Esophagus muscularis mucosa (tissue), 3 donors: ENCODE results near the gene SLC8A1.

ENCODE experiments used
- CTCF ChIP-seq, 3 experiments: fragments of 200-600 bp in 2 of 3; fragments of 450-650 bp in 1 of 3; sonication (generic) in 2 of 3; IDR thresholded peaks; one replicate each; pipeline ENCODE4 v1.5.1; 2017 to 2019; ENCODE audit warnings: antibody characterized with exemption in 3 of 3, mild to moderate bottlenecking in 2 of 3, moderate library complexity in 1 of 3
- POLR2A ChIP-seq: fragments of 450-650 bp; IDR thresholded peaks from one replicate; pipeline ENCODE4 v1.6.1; 2017; ENCODE audit warnings: antibody characterized with exemption, moderate library complexity, mild to moderate bottlenecking, low read depth

- TF ChIP-seq CTCF (IDR thresholded peaks at IDR 0.05), result no peak
- no peak for TF ChIP-seq POLR2A
Observed at GRCh38 chr2:40230707-40231432, 221.0 kb downstream of the SLC8A1 start.
